HG03066 (cell line): ENCODE data around the gene SRRT.
"Not testable (repeated sequence)": the region's sequence is repeated elsewhere in the genome, so short reads cannot be mapped to it uniquely, and the experiment has no call there.

Source experiments
- ATAC-seq: cut with Tn5 transposase; IDR thresholded peaks from one replicate; pipeline ENCODE4 v1.9.1; 2021; ENCODE audit warnings: low read depth; ENCODE audit not compliant: unreplicated experiment

Gene SRRT

GRCh38 chr7:100923616-100924015 is 48.7 kb downstream of the SRRT start:
- ATAC-seq, result not testable (repeated sequence)

- ATAC-seq, result no peak
Measured at GRCh38 chr7:100929808-100930174, 54.9 kb downstream of the SRRT start.

- ATAC-seq, result no peak
Measured at GRCh38 chr7:100933734-100934133, 58.8 kb downstream of the SRRT start.

GRCh38 chr7:100935381-100935780 is 60.5 kb downstream of the SRRT start:
- not testable (repeated sequence) for ATAC-seq

GRCh38 chr7:100936167-100936566 is 61.3 kb downstream of the SRRT start:
- not testable (repeated sequence) for ATAC-seq
